Dedifferentiated amniotic fluid mesenchymal stem cell (primary cell): ENCODE measurements around the gene TH.

ENCODE experiments used
- DNase-seq: peaks from one replicate; pipeline ENCODE4 v3.0.0-alpha.2; 2016; ENCODE audit errors: extremely low spot score

TH gene

DNA sequence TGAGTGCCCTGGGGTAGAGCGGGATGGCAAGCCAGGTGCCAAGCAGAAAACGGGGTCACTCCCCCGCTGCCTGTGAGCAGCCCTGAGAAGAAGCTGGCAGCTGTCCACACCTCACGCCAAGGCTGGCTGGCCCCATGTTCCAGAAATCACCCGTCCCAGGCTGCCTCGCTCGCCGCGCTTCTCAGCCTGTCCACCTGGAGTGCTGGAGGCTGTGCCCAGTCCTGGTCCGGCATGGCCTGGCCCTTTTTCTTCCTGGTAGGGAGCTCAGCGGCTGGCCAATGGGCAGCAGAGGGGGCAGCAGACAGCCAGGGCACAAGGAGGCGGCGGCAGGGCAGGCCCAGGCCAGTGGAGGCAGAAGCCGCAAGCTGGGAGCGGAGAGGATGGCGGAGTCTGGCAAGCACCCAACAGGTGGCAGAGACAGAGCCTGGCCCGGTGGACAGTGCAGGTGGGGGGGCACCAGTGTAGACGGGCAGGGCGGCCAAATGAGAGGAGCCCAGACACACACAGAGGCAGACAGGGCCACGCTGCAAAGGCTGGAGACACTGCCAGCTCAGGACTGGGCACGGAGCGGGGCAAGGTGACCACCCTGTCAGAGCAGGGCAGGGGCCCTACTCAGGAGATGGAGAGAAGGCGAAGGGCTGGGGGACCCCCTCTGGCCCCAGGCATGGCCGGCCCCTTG is 37.2 kb upstream of the TH start:
- no peak for DNase-seq

DNA sequence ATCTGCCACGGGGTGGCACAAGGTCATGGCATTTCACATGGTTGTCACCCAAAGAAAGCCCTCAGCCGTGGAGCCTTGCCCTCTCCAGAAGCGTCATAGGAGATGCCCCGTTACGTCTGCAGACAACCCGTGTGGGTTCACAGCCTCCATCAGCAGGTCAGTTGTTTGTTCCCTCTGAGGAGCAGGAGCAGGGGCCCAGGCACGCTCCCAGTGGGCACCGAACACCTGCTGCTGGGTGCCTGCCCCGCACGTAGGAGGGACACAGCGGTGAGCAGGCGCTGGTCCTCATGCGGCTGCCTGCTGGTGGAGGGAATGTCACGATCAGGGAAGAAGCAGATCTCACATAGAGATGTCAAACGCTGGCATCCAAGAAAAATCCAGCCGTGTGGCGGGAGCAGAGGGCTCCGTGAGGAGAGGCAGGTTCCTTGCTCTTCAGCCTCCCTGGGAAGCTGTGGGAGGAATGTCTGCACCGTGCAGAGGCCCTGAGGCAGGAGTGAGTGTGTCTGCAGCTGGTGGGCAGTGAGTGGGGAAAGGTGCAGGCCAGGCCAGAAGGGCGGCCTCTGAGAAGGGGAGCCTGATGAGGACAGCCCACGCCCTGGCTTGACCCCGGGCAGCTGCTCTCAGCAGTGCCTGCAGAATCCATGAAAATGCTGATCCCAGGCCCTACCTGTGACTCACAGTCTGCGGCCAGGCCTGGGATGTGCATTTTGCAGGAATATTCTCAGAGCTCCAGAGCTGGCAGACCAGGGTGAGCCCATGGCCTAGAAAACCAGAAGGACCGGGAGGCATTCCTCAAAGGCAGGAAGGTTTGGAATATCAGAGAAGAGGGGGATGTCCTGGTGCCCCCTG is 36.4 kb upstream of the TH start:
- DNase-seq = no peak

DNA sequence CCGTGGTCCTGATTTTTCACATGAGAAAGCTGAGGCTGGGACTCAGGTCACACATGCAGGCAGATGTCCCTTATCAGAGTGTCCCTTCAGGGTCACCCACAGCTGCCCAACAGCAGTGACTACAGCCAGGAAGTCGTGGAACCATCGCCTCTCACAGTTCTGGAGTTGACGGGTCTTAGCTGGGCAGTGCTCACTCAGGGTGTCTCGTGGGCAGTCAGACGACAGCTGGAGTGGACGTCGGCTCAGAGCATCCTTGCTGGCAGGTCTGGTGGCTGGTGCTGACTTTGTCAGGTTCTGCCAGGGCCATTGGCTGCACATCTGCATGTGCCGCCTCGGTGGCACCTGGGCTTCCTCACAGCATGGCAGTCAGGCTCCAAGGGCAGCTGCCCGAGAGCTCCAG is 35.6 kb upstream of the TH start:
- DNase-seq = no peak

DNA sequence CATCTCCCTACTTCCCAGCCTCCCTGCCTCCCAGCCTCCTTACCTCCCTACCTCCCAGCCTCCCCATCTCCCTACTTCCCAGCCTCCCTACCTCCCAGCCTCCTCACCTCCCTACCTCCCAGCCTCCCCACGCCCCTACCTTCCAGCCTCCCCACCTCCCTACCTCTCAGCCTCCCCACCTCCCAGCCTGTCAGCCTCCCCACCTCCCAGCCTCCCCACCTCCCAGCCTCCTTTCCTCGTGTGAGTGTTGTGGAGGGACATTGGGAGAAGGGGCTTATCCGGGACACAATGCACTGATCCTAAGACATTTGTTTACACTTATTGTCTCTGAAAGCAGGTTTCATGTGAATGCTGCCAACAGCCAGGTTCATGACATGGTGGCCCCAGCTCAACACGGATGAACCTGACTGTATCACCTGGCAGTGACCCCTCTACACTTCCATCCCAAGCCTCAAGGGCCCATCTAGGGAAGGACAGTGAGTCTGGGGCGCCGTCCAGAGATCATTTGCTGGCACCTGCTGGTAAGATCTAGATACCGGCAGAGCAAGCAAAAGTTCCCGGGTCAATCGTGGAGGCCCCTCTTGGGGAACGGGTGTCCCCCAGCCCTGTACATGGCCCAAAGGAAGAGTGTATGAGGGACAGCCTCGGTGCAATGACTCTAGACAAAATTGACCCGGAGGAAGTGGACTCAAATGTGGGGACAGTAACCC is 34.5 kb upstream of the TH start:
- DNase-seq = no peak

DNA sequence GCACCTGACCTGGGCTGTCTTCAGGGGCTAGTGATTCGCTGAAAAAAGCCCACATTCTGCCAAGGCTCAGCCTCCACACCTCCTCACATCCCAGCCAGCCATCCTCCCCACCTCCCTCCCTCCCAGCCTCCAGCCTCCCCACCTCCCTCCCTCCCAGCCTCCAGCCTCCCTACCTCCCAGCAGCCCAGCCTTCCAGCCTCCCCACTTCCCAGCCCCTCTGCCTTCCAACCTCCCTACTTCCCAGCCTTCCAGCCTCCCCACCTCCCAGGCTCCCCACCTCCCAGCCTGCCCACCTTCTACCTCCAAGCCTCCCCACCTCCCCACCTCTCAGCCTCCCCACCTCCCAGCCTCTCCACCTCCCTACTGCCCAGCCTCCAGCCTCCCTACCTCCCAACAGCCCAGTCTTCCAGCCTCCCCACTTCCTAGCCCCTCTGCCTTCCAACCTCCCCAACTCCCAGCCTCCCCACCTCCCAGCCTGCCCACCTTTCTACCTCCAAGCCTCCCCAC is 33.7 kb upstream of the TH start:
- no peak for DNase-seq

DNA sequence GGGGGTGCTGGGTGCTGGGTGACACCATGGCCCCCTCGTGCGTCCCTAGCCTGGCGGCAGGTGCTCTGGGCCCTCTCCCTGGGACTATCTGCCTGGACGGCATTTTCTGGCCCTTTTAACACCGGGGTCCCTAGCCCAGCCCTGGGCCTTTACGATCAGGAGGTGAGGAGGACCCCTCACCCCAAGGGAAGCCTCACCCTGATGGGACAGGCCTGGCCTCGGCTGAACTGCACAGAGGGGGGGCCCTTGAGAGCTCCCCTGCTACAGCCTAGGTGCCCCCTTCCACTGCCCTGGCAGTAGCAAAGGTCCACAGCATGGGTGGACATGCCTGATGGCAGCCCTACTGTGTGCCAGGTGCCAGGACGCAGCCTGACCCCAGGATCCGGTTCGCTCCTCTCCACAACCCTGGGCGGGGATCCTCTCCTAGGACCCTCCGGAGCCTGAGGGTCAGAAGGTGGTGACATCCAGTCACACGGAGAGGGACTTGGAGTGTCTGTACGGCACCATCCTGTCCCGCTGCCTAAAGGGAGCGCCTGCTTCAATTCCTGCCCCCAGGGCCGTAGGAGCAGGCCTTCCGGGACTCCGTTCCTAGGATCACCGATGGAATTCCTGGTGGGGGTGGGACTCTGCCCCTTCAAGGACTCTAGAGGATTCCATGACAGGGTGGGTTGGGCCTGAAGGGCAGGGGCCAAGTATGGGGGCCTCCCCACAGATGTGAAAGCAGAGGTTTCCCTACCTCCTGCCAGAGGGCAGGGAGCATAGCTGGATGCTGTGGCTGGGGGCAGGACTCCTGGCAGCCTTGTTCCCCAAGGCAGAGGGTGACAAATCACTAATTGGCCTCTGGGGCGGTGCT is 33.0 kb upstream of the TH start:
- no peak for DNase-seq

DNA sequence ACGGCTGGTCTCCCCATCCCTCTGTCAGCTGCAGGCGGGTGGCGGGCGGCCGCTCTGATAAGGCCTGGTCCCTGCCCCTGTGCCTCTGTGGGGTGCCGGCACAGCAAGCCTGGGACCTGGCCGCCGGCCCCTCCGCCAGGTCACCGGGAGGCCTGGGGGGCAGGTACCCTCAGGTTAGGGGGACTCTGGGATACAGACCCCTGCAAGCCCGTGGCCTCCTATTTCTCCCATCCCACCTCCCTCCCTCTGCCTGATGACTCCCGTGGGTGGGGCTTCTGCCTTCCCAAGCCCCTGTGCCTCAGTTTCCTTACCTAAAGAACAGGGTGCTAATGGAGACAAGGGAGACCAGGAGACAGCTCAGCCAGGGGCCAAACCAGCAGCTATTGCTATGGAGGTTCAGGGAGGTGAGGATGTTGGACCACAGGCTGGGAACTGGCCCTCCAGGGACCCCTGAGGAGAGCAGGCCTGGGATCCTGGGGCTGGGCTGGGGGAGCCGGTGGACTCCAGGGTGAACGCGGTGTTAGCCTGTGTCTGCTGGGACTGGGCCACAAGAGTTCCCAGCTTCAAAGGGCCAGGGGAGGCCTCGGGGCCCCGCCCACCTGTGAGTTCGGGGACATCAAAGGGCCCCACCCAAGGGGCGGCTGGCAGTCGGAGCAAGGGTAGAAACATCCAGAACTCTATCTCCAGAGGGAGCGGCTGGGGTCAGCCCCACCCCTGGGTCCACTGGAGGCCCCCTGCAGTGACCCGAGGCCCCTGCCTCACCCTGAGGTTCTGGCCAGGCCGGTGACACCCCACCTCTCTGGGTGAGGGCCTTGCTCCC is 32.0 kb upstream of the TH start:
- no peak for DNase-seq

DNA sequence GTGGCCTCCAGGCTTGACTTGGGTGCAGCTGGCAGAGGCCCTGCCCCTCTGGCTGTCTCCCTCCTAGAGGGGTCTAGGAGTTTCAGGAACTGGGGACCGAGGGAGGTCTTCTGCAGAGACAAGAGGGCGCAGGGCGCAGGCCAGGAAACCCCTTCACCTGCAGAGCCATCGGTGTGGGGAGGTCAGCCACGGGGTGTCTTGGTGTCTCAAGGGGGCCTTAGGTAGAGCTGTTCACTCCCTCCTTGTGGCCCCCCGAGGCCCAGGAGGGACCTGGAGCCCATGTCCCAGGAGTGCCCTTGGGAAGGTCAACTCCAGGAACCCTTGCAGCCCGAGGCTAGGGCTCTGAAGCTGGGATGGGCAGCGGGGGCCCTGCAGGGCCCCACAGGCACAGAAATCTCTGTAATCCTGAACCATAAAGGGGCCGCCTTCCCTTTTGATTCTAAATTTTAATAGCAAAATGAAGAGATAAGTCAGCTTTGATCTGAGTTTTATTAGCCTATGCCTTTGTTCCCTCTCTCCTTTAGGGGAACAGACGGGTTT is 31.4 kb upstream of the TH start:
- DNase-seq = no peak

DNA sequence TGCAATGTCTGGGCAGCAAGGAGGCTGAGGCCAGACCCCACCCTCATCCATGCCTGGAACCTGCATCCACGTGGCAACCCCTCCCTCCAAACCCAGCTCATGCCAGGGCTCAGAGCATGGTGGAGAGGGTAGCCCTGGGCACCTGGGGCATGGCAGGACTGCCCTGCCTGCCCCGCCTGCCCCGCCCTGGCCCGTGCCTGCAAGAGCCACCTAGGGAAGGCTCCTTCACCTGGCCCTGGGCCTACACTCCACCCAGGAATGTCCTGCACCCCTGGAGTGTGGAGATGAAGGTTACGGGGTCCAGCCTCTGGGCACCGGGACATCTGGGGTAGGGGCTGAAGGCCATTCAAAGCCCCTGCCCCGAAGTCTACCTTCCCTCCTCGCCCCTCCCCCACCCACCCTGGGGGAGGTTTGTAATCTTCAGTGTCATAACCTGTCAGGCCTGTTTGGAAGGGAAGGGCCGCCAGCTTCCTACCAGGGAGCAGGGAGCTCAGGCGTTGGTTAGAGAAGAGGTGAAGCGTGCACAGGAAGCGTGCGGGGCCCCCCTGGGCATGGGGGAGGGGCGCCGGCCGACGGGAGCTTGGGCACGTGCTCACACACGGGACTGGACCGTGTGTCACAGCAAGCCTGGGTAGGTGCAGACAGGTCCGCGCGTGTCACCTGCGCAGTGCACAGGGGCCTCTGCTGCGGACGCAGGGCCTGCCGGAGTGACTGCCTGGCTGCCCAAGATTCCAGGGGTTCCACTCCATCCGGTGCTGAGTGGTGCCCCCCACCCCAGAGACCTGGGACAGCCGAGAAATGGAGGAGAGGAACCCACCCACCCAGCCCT is 30.7 kb upstream of the TH start:
- no peak for DNase-seq

DNA sequence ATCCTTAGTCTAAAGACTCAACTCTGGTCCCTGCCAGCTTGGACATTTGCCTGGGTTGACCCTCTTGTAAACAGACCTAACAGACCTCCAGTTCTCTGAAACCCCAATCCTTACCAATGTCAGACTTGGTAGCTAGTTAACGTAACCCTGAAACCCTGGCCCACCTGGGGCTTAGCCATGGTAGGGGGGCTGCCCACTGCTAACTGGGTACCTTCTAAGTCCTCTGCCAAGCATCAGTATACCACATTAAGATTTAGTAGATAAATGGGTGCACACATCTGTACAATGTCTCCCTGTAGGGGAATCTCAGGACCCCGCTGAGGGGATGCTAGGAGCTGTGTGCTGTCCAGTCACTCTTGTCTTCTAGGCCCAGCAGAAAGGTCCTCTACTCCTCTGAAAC is 29.9 kb upstream of the TH start:
- DNase-seq = no peak

DNA sequence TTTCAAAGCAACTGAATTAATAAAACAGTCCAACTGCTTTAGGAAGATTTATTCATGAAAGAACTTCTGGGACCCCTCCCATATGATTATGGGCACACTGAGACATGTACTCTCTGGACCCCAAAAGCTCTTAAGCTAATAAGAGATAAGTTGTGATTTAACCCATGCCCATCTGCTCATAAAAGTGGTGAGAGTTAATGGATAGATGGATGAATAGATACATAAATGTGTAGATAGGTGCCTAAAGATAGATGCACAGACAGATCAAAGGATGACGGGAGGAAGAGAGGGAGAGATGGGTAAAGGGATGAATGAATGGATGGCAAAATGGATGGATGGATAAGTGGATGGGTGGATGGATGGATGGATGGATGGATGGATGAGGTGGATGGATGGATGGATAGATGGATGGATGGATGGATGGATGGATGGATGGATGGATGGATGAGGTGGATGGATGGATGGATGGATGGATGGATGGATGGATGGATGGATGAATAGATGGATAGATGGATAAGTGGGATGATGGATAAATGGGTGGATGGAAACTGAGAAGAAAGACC is 29.4 kb upstream of the TH start:
- no peak for DNase-seq

DNA sequence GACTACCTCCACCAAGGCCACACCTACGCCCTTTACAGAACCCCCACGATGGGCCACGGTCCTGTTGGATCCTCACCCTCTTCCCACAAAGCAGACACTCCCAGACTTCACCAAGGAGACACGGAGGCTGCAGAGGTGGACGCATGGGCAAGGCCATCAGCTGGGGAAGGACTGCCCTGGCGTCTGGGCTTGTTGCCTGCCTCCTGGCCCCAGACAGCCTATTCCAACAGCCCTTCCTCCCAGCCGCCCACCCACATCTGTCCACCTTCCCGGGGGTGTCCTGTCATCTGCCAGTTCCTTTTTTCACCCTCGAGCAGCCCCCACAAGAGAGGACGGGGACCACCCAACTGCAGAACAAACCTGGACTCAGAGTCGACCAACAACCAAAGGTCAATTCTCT is 28.9 kb upstream of the TH start:
- no peak for DNase-seq

DNA sequence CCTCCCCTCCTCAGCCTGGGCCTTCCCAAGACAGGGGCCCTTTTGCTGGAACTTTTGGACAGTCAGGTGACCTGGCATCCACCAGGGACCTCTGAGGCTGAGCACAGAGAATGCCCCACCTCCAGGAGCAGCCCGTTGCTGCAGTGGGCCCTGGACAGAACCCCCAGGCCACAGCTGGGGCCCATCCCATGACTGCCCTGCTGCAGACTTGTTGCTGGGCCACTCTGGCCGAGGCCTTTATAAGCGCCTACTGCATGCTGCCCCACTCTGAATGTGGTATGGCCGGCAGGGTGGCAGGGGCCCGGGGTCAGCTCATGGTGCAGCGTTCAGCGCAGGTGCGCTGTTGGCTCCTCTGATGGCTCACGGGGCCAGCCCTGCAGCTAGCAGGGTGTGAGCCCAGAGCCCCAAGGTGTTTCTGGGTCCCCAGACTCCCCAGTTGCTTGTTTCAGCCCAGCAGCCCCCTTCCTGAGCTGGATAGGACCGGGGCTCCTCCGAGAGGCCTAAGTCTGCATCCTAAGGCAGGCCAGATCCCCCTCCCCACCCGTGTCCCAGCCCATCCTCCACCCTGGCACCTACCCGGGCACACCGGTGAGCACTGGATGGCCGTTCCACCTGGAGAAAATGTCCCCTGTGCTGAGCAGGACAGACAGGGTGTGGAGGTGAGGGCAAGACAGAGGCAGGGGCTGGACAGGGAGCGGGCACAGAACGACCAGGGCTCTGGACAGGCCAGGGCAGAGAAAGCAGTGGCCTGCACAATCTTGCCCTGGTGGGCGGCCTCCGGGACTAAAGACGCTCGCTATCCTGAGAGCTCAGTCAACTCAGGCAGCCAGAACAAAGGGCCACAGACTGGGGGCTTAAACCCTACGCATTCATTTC is 28.1 kb upstream of the TH start:
- no peak for DNase-seq

DNA sequence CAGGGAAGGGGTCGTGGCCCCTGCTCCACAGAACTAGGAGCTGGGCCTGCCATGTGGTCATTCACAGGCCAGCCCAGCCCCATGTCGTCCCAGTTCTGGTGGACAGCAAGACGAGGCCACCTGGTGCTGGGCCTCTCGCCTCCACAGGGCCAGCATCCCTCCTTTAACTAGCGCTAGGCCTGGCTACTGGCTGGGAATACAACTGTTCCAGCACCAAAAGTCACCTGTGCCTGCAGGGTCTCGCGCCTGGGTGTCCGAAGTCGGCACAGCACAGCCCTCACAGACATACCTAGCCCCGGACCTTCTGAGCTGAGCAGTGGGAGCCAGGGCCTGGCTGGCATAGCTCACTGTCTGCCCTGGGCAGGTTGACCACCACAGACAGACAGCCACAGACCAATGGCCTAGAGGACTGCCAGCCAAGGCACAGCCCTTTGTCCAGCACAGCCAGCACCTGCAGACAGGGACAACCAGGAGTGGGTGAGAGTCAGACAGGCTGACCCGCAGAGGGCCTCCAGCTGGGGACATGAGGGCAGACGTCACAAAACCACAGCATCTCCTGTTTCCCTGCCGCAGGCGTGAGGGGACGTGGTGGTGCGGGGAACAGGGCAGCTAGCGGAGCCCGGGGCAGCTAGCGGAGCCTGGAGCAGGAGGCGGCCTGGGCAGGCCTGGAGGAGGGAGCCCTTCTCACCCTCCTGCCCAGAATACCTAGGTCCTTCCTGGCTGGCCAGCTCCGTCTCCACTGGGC is 27.2 kb upstream of the TH start:
- no peak for DNase-seq

DNA sequence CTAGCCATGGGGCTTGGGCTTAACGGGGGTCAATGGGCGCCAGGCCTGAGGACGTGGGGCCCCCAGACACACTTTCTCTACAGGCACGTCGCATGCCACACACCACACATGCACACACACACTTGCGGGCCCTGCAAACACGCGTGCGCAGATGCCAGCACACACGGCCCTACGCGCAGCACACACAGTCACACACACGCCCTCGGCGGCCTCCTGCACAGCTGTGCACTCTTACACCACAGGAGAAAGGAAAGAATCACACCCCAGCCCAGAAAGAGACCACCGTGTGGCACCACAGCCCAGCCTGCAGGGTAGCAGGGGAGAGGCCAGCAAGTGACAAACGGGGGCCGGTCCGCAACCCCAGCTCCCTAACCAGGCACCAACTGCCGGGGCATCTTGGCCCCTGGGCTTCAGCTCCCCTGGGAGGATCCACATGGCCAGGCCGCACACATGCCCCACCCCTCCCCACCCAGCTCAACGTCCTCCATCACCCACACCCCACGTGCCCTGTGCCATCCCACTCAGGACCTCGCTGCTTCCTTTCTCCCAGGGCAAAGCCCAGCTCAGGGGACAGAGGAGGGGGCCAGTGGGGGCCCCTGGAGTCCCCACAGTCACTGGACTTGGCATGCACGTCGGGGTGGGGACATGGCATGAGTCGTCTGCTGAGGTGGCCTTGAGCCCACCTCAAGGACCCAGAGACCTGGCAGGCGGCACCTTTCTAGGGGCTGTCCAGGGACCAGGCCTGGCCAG is 26.3 kb upstream of the TH start:
- DNase-seq = no peak

DNA sequence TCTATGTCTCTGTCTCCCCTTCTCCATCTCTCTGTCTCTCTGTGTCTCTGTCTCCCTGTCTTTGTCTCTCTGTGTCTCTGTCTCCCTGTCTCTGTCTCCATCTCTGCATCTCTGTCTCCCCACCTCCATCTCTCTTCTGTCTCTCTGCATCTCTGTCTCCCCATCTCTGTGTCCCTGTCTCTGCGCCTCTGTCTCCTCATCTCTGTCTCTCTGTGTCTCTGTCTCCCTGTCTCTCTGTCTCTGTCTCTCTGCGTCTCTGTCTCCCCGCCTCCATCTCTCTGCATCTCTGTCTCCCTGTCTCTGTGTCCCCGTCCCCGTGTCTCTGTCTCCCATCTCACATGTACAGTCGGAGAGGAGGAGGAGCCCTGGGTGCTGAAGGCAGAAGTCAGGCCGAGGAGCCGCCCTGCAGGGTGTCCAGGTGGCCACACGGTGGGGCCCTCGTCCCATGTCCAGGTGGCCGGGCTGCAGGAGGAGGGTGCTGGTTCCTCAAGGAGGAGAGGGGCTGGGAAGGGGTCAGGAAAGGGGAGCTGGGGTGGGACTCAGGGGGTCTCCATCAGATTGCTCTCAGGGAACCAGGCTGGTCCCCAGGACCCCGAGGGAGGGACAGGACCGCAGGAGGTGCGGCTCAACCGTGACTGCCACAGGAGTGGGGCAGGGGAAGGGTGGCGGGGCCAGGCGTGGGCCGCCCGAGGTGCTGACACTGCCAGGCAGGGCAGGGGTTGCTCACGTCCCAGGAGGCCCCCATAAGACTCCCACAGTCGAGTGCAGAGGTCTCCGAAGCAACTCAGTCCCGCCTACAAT is 25.6 kb upstream of the TH start:
- peak; percentile 38 for DNase-seq
